Activated T-helper 17 cell treated with anti-CD3 and anti-CD28 coated beads, Interleukin-2, amount 50 U/mL, for 72 hours (primary cell): ENCODE data around the gene PDHX. TPM values are rescaled to one million over a fixed set of nuclear protein-coding genes. Genes with fewer than 3 reads are reported as not detected.
A peak's percentile ranks its signal among the peaks of the same experiment; 100 is the strongest.

Experiments
- ATAC-seq: fragments of 150-1000 bp; cut with Tn5 transposase; replicated peaks from 2 replicates; pipeline ENCODE4 v1.10.0; 2021; ENCODE audit warnings: mild to moderate bottlenecking, moderate library complexity
- H3K27ac Mint-ChIP-seq: one replicate; pipeline ENCODE4 v1.8.0; 2022; ENCODE audit warnings: mixed read lengths
- H3K27me3 Mint-ChIP-seq: one replicate; pipeline ENCODE4 v1.8.0; 2022; ENCODE audit warnings: mixed read lengths
- H3K36me3 Mint-ChIP-seq: one replicate; pipeline ENCODE4 v1.8.0; 2022; ENCODE audit warnings: low read depth, mild to moderate bottlenecking, mixed read lengths
- H3K4me1 Mint-ChIP-seq: one replicate; pipeline ENCODE4 v1.8.0; 2022; ENCODE audit warnings: mixed read lengths
- H3K4me3 Mint-ChIP-seq: one replicate; pipeline ENCODE4 v1.8.0; 2022; ENCODE audit warnings: mild to moderate bottlenecking, mixed read lengths
- H3K9me3 Mint-ChIP-seq: one replicate; pipeline ENCODE4 v1.8.0; 2022; ENCODE audit warnings: mixed read lengths
- total RNA-seq, 2 donors: library from RNA; stranded (reverse); gene quantifications; one replicate each; pipeline ENCODE4 v1.2.3, GENCODE V29; 2022

PDHX gene
- total RNA-seq, 2 donors from 2014 or later, result 23.9 to 28.2 TPM

- peak overlapping the region; percentile 62 for H3K4me3 Mint-ChIP-seq
- peak; percentile 93 for ATAC-seq
- H3K27ac Mint-ChIP-seq, result peak overlapping the region; percentile 87
- no peaks in the 10 kb centered on the region for H3K36me3 Mint-ChIP-seq
- H3K4me1 Mint-ChIP-seq, result peaks cover 35% of the 10 kb centered on the region
- H3K27me3 Mint-ChIP-seq, result no peaks in the 10 kb centered on the region
- H3K9me3 Mint-ChIP-seq, result no peaks in the 10 kb centered on the region
Measured at GRCh38 chr11:35006389-35007128, 90.1 kb downstream of the PDHX start.

GRCh38 chr11:35007277-35007676 lies 90.9 kb downstream of the PDHX start:
- Mint-ChIP-seq H3K27me3 (no peaks in the 10 kb centered on the region), H3K36me3 (no peaks in the 10 kb centered on the region), H3K27ac (peak overlapping the region; percentile 59), H3K4me3 (peak overlapping the region; percentile 62), H3K4me1 (peaks cover 36% of the 10 kb centered on the region), H3K9me3 (no peaks in the 10 kb centered on the region)
- peak; percentile 38 for ATAC-seq

GRCh38 chr11:35009191-35009943 lies 92.9 kb downstream of the PDHX start:
- no peak for ATAC-seq
- Mint-ChIP-seq H3K36me3 (no peaks in the 10 kb centered on the region), H3K4me3 (no peak overlapping the region), H3K4me1 (peaks cover 45% of the 10 kb centered on the region), H3K9me3 (no peaks in the 10 kb centered on the region), H3K27ac (no peak overlapping the region), H3K27me3 (no peaks in the 10 kb centered on the region)

- H3K27me3 Mint-ChIP-seq, result no peaks in the 10 kb centered on the region
- H3K36me3 Mint-ChIP-seq, result no peaks in the 10 kb centered on the region
- peaks cover 45% of the 10 kb centered on the region for H3K4me1 Mint-ChIP-seq
- H3K27ac Mint-ChIP-seq, result no peak overlapping the region
- no peaks in the 10 kb centered on the region for H3K9me3 Mint-ChIP-seq
- ATAC-seq, result no peak
- no peak overlapping the region for H3K4me3 Mint-ChIP-seq
Measured at GRCh38 chr11:35009944-35010342, 93.5 kb downstream of the PDHX start.

- Mint-ChIP-seq H3K36me3 (no peaks in the 10 kb centered on the region), H3K9me3 (no peaks in the 10 kb centered on the region), H3K27me3 (no peaks in the 10 kb centered on the region), H3K4me3 (no peak overlapping the region), H3K27ac (no peak overlapping the region), H3K4me1 (peaks cover 45% of the 10 kb centered on the region)
- no peak for ATAC-seq
Measured at GRCh38 chr11:35010654-35011053, 94.2 kb downstream of the PDHX start.

- Mint-ChIP-seq H3K4me3 (no peak overlapping the region), H3K27ac (no peak overlapping the region), H3K4me1 (peaks cover 40% of the 10 kb centered on the region), H3K36me3 (no peaks in the 10 kb centered on the region), H3K27me3 (no peaks in the 10 kb centered on the region), H3K9me3 (no peaks in the 10 kb centered on the region)
- ATAC-seq, result no peak
Measured at GRCh38 chr11:35011389-35011788, 95.0 kb downstream of the PDHX start.

GRCh38 chr11:35011944-35012343 lies 95.5 kb downstream of the PDHX start:
- Mint-ChIP-seq H3K9me3 (no peaks in the 10 kb centered on the region), H3K27ac (peak overlapping the region; percentile 95), H3K36me3 (no peaks in the 10 kb centered on the region), H3K27me3 (no peaks in the 10 kb centered on the region), H3K4me1 (peaks cover 35% of the 10 kb centered on the region), H3K4me3 (peak overlapping the region; percentile 69)
- ATAC-seq, result no peak

GRCh38 chr11:35012467-35013191 lies 96.2 kb downstream of the PDHX start:
- H3K4me1 Mint-ChIP-seq, result peaks cover 30% of the 10 kb centered on the region
- peak overlapping the region; percentile 95 for H3K27ac Mint-ChIP-seq
- peak overlapping the region; percentile 69 for H3K4me3 Mint-ChIP-seq
- no peaks in the 10 kb centered on the region for H3K9me3 Mint-ChIP-seq
- ATAC-seq, result peak; percentile 74
- no peaks in the 10 kb centered on the region for H3K27me3 Mint-ChIP-seq
- H3K36me3 Mint-ChIP-seq, result no peaks in the 10 kb centered on the region

GRCh38 chr11:35013514-35014233 lies 97.3 kb downstream of the PDHX start:
- Mint-ChIP-seq H3K27ac (peak overlapping the region; percentile 95), H3K36me3 (no peaks in the 10 kb centered on the region), H3K9me3 (no peaks in the 10 kb centered on the region), H3K4me3 (peak overlapping the region; percentile 69), H3K4me1 (peaks cover 24% of the 10 kb centered on the region), H3K27me3 (no peaks in the 10 kb centered on the region)
- peak; percentile 77 for ATAC-seq

GRCh38 chr11:35014346-35014745 lies 97.9 kb downstream of the PDHX start:
- H3K27me3 Mint-ChIP-seq, result no peaks in the 10 kb centered on the region
- no peaks in the 10 kb centered on the region for H3K9me3 Mint-ChIP-seq
- peak overlapping the region; percentile 95 for H3K27ac Mint-ChIP-seq
- H3K4me3 Mint-ChIP-seq, result peak overlapping the region; percentile 69
- H3K4me1 Mint-ChIP-seq, result peaks cover 20% of the 10 kb centered on the region
- no peak for ATAC-seq
- H3K36me3 Mint-ChIP-seq, result no peaks in the 10 kb centered on the region

GRCh38 chr11:35015621-35016387 lies 99.4 kb downstream of the PDHX start:
- H3K27ac Mint-ChIP-seq, result no peak overlapping the region
- no peaks in the 10 kb centered on the region for H3K9me3 Mint-ChIP-seq
- H3K4me1 Mint-ChIP-seq, result peaks cover 17% of the 10 kb centered on the region
- no peak for ATAC-seq
- no peaks in the 10 kb centered on the region for H3K27me3 Mint-ChIP-seq
- no peak overlapping the region for H3K4me3 Mint-ChIP-seq
- no peaks in the 10 kb centered on the region for H3K36me3 Mint-ChIP-seq

GRCh38 chr11:35016916-35017315 lies 100.5 kb downstream of the PDHX start:
- no peaks in the 10 kb centered on the region for H3K36me3 Mint-ChIP-seq
- no peak overlapping the region for H3K27ac Mint-ChIP-seq
- no peak for ATAC-seq
- H3K27me3 Mint-ChIP-seq, result no peaks in the 10 kb centered on the region
- H3K9me3 Mint-ChIP-seq, result no peaks in the 10 kb centered on the region
- H3K4me1 Mint-ChIP-seq, result peaks cover 17% of the 10 kb centered on the region
- H3K4me3 Mint-ChIP-seq, result no peak overlapping the region

- no peak overlapping the region for H3K27ac Mint-ChIP-seq
- ATAC-seq, result no peak
- H3K4me3 Mint-ChIP-seq, result no peak overlapping the region
- H3K36me3 Mint-ChIP-seq, result no peaks in the 10 kb centered on the region
- no peaks in the 10 kb centered on the region for H3K27me3 Mint-ChIP-seq
- H3K9me3 Mint-ChIP-seq, result no peaks in the 10 kb centered on the region
- peaks cover 11% of the 10 kb centered on the region for H3K4me1 Mint-ChIP-seq
Measured at GRCh38 chr11:35017528-35018342, 101.3 kb downstream of the PDHX start.
